ENCODE measurements around the gene AMIGO2.
"Not testable (repeated sequence)": the region's sequence is repeated elsewhere in the genome, so short reads cannot be mapped to it uniquely, and the experiment has no call there.

Gene AMIGO2

GRCh38 chr12:47054659-47055058, 25.1 kb downstream of the AMIGO2 start:
- no peak for TF ChIP-seq CTCF (IDR thresholded peaks at IDR 0.05; ENCODE audit: poor library complexity, severe bottlenecking)

GRCh38 chr12:47053961-47054360, 25.8 kb downstream of the AMIGO2 start:
- Histone ChIP-seq H3K27ac (ENCODE audit: poor library complexity, severe bottlenecking) (no peak overlapping the region), H3K4me3 (ENCODE audit: severe bottlenecking) (no peak overlapping the region), H3K27me3 (ENCODE audit: insufficient read depth, poor library complexity, severe bottlenecking) (no peaks in the 10 kb centered on the region), H3K9me3 (ENCODE audit: severe bottlenecking) (no peaks in the 10 kb centered on the region), H3K36me3 (ENCODE audit: low read depth) (no peaks in the 10 kb centered on the region), H3K4me1 (ENCODE audit: insufficient read depth, poor library complexity, severe bottlenecking) (no peaks in the 10 kb centered on the region)
- no peak for DNase-seq (ENCODE audit: low spot score)
- no peak for ATAC-seq (ENCODE audit: low read depth)
- no peak for TF ChIP-seq CTCF (IDR thresholded peaks at IDR 0.05; ENCODE audit: poor library complexity, severe bottlenecking)

More at GRCh38 chr12:47054659-47055058, 25.1 kb downstream of the AMIGO2 start:
- Histone ChIP-seq H3K36me3 (ENCODE audit: low read depth) (no peaks in the 10 kb centered on the region), H3K9me3 (ENCODE audit: severe bottlenecking) (no peaks in the 10 kb centered on the region), H3K4me3 (ENCODE audit: severe bottlenecking) (no peak overlapping the region), H3K27ac (ENCODE audit: poor library complexity, severe bottlenecking) (no peak overlapping the region), H3K27me3 (ENCODE audit: insufficient read depth, poor library complexity, severe bottlenecking) (no peaks in the 10 kb centered on the region), H3K4me1 (ENCODE audit: insufficient read depth, poor library complexity, severe bottlenecking) (no peaks in the 10 kb centered on the region)
- ATAC-seq (ENCODE audit: low read depth) (no peak), DNase-seq (ENCODE audit: low spot score) (no peak)

GRCh38 chr12:47052274-47052673, 27.5 kb downstream of the AMIGO2 start:
- no peak overlapping the region for H3K4me3 ChIP-seq (ENCODE audit: severe bottlenecking)
- H3K27me3 ChIP-seq (ENCODE audit: insufficient read depth, poor library complexity, severe bottlenecking), result no peaks in the 10 kb centered on the region
- H3K27ac ChIP-seq (ENCODE audit: poor library complexity, severe bottlenecking), result no peak overlapping the region
- DNase-seq (ENCODE audit: low spot score) (no peak), ATAC-seq (ENCODE audit: low read depth) (no peak)
- no peaks in the 10 kb centered on the region for H3K36me3 ChIP-seq (ENCODE audit: low read depth)
- H3K9me3 ChIP-seq (ENCODE audit: severe bottlenecking), result no peaks in the 10 kb centered on the region
- no peaks in the 10 kb centered on the region for H3K4me1 ChIP-seq (ENCODE audit: insufficient read depth, poor library complexity, severe bottlenecking)
- TF ChIP-seq CTCF (IDR thresholded peaks at IDR 0.05; ENCODE audit: poor library complexity, severe bottlenecking), result no peak

- not testable (repeated sequence) for H3K4me3 ChIP-seq (ENCODE audit: severe bottlenecking); ATAC-seq (ENCODE audit: low read depth)
Observed at GRCh38 chr12:47051291-47051690, 28.5 kb downstream of the AMIGO2 start.

GRCh38 chr12:47048541-47048940, 31.2 kb downstream of the AMIGO2 start:
- H3K36me3 ChIP-seq (ENCODE audit: low read depth), result no peaks in the 10 kb centered on the region
- H3K9me3 ChIP-seq (ENCODE audit: severe bottlenecking), result no peaks in the 10 kb centered on the region
- H3K4me1 ChIP-seq (ENCODE audit: insufficient read depth, poor library complexity, severe bottlenecking), result no peaks in the 10 kb centered on the region
- no peak overlapping the region for H3K27ac ChIP-seq (ENCODE audit: poor library complexity, severe bottlenecking)
- H3K27me3 ChIP-seq (ENCODE audit: insufficient read depth, poor library complexity, severe bottlenecking), result no peaks in the 10 kb centered on the region
- ATAC-seq (ENCODE audit: low read depth) (no peak), DNase-seq (ENCODE audit: low spot score) (no peak)
- no peak overlapping the region for H3K4me3 ChIP-seq (ENCODE audit: severe bottlenecking)
- no peak for TF ChIP-seq CTCF (IDR thresholded peaks at IDR 0.05; ENCODE audit: poor library complexity, severe bottlenecking)

More at GRCh38 chr12:47051291-47051690, 28.5 kb downstream of the AMIGO2 start:
- not testable (repeated sequence) for DNase-seq (ENCODE audit: low spot score); H3K27me3 ChIP-seq (ENCODE audit: insufficient read depth, poor library complexity, severe bottlenecking); H3K4me1 ChIP-seq (ENCODE audit: insufficient read depth, poor library complexity, severe bottlenecking); H3K27ac ChIP-seq (ENCODE audit: poor library complexity, severe bottlenecking); H3K36me3 ChIP-seq (ENCODE audit: low read depth); H3K9me3 ChIP-seq (ENCODE audit: severe bottlenecking)

All from RWPE2 (cell line).